MM.1S (cell line): ENCODE measurements around the gene SCNN1B.

Source experiments
- EZH2 ChIP-seq: fragments of 300-600 bp; sonication (generic); optimal IDR thresholded peaks from 2 replicates; pipeline ENCODE3; 2017; ENCODE audit warnings: low read depth, mild to moderate bottlenecking, antibody characterized with exemption, low read length, mixed read lengths
- EZH2phosphoT487 ChIP-seq: fragments of 300-600 bp; sonication (generic); IDR thresholded peaks from 2 replicates; pipeline ENCODE4 v1.6.1; 2018; ENCODE audit warnings: antibody characterized with exemption, low read length
- TF ChIP-seq, protein P1 (sequence below): fragments of 300-600 bp; sonication (generic); IDR thresholded peaks from 2 replicates; pipeline ENCODE4 v1.5.1; 2016; ENCODE audit warnings: antibody characterized with exemption, low read length, mixed read lengths

DNA sequence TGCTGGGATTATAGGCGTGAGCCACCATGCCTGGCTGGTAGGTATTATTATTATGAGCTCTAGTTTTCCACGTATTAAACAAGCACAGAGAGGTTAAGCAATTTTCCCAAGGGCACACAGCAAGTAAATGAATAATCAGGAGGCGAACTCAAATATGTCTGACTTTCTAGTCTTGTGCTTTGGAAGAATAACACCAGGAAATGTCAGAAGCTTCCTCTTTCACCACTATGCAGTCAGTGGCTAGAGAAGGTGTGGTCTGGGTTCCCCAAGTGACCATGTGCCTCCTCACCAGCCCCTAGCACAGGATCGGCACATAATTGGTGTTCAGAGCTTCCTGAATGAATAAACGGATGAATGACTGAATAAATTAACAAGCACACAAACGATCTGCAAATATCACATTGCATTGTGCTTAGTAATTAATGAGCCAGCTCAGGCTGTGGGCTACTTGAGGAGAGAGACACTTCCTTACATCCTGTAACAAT, 21.6 kb upstream of the SCNN1B start:
- TF ChIP-seq, protein P1, sequence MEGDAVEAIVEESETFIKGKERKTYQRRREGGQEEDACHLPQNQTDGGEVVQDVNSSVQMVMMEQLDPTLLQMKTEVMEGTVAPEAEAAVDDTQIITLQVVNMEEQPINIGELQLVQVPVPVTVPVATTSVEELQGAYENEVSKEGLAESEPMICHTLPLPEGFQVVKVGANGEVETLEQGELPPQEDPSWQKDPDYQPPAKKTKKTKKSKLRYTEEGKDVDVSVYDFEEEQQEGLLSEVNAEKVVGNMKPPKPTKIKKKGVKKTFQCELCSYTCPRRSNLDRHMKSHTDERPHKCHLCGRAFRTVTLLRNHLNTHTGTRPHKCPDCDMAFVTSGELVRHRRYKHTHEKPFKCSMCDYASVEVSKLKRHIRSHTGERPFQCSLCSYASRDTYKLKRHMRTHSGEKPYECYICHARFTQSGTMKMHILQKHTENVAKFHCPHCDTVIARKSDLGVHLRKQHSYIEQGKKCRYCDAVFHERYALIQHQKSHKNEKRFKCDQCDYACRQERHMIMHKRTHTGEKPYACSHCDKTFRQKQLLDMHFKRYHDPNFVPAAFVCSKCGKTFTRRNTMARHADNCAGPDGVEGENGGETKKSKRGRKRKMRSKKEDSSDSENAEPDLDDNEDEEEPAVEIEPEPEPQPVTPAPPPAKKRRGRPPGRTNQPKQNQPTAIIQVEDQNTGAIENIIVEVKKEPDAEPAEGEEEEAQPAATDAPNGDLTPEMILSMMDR: no peak
- TF ChIP-seq EZH2: no peak
- no peak for TF ChIP-seq EZH2phosphoT487
